ENCODE measurements around the gene CARS1. TPM values are rescaled to one million over a fixed set of nuclear protein-coding genes. Genes with fewer than 3 reads are reported as not detected.

Gene CARS1
- total RNA-seq, 1 experiment from 2014 or later, result 32.0 TPM

DNA sequence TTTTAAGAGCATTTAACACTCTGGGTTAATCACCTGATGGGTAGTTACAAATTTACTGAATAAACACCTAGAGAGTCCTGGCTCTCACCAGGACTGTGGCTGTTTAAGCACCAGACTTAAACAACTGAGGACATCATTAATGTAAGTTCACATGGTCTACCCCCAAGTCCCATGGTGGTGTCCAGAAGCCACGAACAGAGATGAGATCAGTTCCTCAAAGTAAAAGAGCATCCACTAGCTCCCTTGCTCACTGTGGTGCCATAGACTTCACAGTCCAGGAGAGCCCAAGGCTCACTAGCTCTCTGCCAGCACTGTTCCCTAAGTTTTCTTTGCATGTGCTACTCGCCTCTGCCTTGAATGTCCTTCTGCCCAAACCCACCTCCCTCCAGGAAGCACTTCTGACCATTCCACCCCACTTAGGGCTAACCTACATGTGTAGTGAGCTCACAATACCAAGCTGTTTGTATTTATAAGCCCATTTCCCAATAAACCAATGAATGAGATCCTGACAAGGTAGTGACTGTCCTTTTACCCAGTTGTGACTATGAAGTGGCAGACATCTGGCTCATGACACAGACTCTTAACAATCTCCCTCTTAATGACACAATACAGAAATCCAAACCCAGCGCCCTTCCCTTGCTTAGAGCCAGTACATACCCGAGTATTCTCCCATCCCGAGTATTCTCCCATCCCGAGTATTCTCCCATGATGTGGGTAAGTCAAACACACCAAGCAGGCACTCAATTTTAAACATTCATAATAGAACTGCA, 80.7 kb downstream of the CARS1 start:
- H3K27me3 ChIP-seq, result no peaks in the 10 kb centered on the region
- H3K9me3 ChIP-seq (replicated peaks), result no peaks in the 10 kb centered on the region
- DNase-seq, result no peak
- no peak overlapping the region for H3K27ac ChIP-seq
- peaks cover 74% of the 10 kb centered on the region for H3K36me3 ChIP-seq
- H3K4me3 ChIP-seq, result no peak overlapping the region
- H3K4me1 ChIP-seq, result no peaks in the 10 kb centered on the region

DNA sequence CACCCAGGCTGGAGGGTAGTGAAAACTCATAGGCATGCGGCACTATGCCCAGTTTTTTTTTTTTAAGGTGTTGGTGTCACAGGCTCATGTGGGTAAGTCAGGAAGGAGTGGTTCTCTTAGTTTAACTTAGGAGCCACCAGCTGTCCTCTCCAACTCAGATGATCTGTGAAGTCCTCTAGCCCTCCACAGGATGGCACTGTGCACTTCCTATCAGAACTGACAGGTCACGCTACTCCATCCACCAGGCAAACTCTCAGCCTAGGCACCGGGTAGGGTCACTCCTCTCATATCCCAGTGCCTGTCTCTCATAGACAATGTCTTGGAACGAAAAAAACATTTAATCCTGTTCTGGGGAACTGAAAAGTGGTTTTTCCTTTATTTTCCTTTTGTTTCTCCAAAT, 81.6 kb downstream of the CARS1 start:
- Histone ChIP-seq H3K36me3 (peaks cover 80% of the 10 kb centered on the region), H3K27ac (no peak overlapping the region), H3K27me3 (no peaks in the 10 kb centered on the region), H3K9me3 (replicated peaks) (no peaks in the 10 kb centered on the region), H3K4me1 (no peaks in the 10 kb centered on the region), H3K4me3 (no peak overlapping the region)
- peak in 1 of 2 experiments; percentile 54 for DNase-seq

DNA sequence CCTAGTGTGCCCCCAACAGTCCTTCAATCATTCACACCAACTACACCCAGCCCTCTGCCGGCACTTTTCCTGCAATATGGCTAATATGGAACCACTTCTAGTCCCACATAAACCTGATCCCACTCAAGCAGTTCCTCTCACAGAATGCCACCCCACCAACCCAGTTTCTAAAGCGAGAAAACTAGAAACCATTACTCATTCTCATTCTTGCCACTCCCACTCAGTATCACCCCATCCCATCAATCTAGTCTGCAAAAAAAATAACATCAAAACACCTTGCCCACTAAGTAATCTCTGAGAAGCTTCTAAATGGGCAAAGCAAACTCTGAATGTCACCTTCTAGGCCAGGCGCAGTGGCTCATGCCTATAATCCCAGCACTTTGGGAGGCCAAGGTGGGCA, 83.0 kb downstream of the CARS1 start:
- H3K4me3 ChIP-seq, result no peak overlapping the region
- H3K27ac ChIP-seq, result no peak overlapping the region
- H3K36me3 ChIP-seq, result peaks cover 89% of the 10 kb centered on the region
- H3K4me1 ChIP-seq, result no peaks in the 10 kb centered on the region
- no peaks in the 10 kb centered on the region for H3K9me3 ChIP-seq (replicated peaks)
- DNase-seq, result no peak
- no peaks in the 10 kb centered on the region for H3K27me3 ChIP-seq

DNA sequence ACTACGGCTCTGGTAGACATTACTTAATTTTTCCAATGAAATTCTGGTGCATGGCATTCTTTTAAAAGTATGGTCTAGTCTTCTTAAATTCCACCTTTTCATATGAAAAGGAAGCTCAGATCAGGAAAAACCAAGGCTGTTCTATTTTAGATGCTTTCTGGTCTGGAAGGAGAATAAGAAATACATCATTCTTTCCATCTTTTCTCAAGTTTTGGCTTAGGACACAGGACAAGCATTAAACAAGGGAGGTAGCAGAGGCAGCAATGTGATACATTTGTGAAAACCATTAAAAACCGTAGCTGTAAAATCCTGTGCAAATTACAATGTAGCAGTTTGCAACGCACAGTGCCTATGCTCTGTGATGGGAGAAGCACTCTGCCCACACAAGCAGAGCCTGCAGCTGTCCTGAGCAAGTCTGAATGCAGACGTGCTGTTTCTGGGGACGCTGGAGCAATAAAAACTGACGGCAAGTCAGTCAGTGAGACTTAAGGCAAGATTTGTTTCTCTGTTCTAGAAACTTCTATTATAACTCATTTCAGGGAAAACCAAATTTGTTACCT, 88.8 kb downstream of the CARS1 start:
- H3K36me3 ChIP-seq, result peaks cover 94% of the 10 kb centered on the region
- H3K9me3 ChIP-seq (replicated peaks), result no peaks in the 10 kb centered on the region
- no peak overlapping the region for H3K27ac ChIP-seq
- no peaks in the 10 kb centered on the region for H3K27me3 ChIP-seq
- H3K4me1 ChIP-seq, result no peaks in the 10 kb centered on the region
- no peak overlapping the region for H3K4me3 ChIP-seq
- no peak for DNase-seq

DNA sequence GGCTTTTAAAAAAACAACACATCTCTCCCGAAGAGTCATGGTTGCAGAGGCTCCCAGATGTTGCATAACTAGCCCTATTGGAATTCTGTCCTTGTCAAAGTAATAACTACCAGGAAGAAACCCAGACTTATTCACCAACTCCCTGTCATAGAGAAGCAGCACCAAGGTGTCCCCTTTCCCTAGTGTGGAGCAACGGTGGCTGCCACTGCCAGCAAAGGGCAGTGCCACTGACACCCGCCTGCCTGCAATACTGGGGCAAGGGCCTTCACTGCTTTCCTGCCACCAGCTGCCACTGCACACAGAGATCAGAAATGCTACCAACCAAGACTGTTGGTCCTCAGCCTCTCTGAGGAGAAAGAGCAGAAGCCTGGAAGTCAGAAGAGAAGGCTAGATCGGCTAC, 92.4 kb downstream of the CARS1 start:
- H3K27me3 ChIP-seq, result no peaks in the 10 kb centered on the region
- no peak overlapping the region for H3K4me3 ChIP-seq
- no peak for DNase-seq
- no peaks in the 10 kb centered on the region for H3K9me3 ChIP-seq (replicated peaks)
- no peak overlapping the region for H3K27ac ChIP-seq
- no peaks in the 10 kb centered on the region for H3K4me1 ChIP-seq
- peaks cover 90% of the 10 kb centered on the region for H3K36me3 ChIP-seq

DNA sequence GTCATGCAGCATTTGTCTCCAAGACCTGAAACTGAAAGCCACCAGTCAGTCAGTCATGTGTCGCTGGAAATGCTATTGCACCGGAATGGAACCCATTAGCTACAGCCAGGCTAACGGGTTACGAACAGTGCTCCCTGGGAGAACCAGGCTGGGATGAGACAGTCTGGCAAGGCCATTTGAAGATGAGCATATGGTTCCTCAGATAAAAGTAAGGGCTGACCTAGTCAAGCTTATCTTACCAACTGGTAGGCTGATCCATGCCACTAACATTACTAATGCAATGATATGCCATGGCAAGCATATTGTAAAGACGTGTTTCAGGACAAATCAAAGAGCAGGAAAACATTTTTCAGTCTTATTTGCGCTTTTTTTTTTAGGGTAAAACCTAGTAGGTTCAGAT, 93.5 kb downstream of the CARS1 start:
- Histone ChIP-seq H3K36me3 (peaks cover 91% of the 10 kb centered on the region), H3K4me1 (no peaks in the 10 kb centered on the region), H3K27me3 (no peaks in the 10 kb centered on the region), H3K27ac (no peak overlapping the region), H3K4me3 (no peak overlapping the region), H3K9me3 (replicated peaks) (no peaks in the 10 kb centered on the region)
- no peak for DNase-seq

DNA sequence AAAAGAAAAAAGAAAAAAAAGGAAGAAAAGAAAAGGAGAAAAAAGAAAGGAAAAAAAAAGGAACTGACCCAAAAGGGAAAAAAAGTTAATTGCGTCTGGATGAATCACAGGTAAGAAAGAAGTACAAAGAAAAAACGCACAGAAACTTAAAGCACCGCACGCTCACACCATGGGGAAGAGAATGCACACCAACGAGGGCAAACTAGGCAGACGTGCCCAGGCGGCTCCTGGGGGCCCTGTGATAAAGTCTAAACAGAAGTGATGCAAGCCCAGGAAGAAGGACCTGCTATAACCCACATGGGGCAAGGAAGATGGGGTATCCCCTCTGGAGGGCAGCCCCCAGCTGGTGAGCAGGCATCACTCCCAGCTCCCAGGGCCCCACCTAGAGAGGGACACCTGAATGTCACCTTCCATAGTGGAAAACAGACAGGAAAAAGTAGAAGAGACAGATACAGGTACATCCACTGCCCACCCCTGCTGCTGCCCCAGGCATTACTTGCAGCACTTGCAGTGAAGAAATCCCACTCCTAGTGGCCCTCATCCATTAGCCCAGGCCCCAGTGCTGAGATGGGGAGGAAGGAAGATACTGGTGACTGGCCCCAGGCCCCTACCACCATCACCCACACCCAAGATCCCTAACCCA, 94.0 kb downstream of the CARS1 start:
- Histone ChIP-seq H3K4me1 (no peaks in the 10 kb centered on the region), H3K27me3 (no peaks in the 10 kb centered on the region), H3K36me3 (peaks cover 91% of the 10 kb centered on the region), H3K9me3 (replicated peaks) (no peaks in the 10 kb centered on the region), H3K4me3 (no peak overlapping the region), H3K27ac (no peak overlapping the region)
- no peak for DNase-seq

DNA sequence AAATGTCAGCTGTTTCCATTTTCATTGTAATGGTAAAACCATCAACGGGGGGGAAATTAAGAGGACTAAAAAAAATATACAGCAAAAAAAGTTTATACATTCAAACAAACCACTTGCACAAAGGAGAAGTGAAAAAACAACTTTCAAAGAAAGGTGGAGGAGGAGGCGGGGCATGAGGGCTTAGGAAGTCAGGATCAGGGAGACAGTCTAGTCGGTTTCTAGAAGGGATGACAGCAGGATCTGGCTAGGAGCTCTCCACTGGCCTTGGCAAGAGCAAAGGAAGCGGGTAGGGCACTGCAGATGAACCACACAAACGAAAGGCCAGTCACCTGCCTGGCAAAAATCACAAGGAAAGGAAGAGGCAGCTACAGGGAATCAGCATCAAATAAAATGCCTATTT, 96.1 kb downstream of the CARS1 start:
- Histone ChIP-seq H3K4me1 (no peaks in the 10 kb centered on the region), H3K9me3 (replicated peaks) (no peaks in the 10 kb centered on the region), H3K27me3 (no peaks in the 10 kb centered on the region), H3K27ac (no peak overlapping the region), H3K4me3 (no peak overlapping the region), H3K36me3 (peaks cover 90% of the 10 kb centered on the region)
- no peak for DNase-seq

DNA sequence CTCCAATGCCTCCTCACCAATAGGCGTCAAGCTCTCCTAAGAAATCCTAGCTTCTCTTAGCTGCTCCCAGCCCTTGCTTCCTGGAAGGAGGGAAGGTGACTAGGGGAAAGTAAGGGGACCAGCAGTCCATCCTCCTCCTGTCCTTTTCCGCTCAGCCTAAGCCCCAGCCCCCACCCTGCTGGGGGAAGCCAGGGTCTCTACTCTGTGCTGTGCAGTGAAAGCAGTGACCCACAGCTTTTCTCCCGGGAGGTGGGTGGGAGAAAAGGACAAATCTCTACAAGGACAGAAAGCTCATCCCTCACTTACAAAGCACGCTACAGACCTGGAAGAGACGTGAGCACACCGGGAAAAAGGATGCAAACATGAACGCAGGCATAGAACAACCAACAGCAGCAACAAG, 97.1 kb downstream of the CARS1 start:
- Histone ChIP-seq H3K9me3 (replicated peaks) (no peaks in the 10 kb centered on the region), H3K4me1 (no peaks in the 10 kb centered on the region), H3K4me3 (no peak overlapping the region), H3K27me3 (no peaks in the 10 kb centered on the region), H3K36me3 (peaks cover 90% of the 10 kb centered on the region), H3K27ac (no peak overlapping the region)
- no peak for DNase-seq

DNA sequence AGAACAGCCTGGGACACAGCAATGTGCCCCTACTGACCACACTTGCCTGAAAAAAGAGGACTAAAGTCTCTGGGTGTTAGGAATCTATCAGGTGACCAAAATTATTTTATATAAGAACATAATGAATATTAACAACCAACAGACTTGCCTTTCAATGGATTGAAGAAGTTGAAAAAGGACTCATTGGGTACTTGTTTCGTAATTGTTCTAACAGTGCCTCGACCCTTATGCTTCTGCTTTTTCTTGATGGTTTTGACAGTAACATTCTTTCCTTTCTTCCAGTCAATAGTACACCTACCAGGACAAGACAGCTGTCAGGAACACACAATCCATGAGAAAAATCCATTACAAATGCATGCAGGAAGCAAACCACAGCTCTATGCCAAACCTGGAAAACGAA, 99.0 kb downstream of the CARS1 start:
- H3K9me3 ChIP-seq (replicated peaks), result no peaks in the 10 kb centered on the region
- H3K27ac ChIP-seq, result no peak overlapping the region
- DNase-seq, result no peak
- H3K27me3 ChIP-seq, result no peaks in the 10 kb centered on the region
- peaks cover 88% of the 10 kb centered on the region for H3K36me3 ChIP-seq
- H3K4me1 ChIP-seq, result no peaks in the 10 kb centered on the region
- no peak overlapping the region for H3K4me3 ChIP-seq

DNA sequence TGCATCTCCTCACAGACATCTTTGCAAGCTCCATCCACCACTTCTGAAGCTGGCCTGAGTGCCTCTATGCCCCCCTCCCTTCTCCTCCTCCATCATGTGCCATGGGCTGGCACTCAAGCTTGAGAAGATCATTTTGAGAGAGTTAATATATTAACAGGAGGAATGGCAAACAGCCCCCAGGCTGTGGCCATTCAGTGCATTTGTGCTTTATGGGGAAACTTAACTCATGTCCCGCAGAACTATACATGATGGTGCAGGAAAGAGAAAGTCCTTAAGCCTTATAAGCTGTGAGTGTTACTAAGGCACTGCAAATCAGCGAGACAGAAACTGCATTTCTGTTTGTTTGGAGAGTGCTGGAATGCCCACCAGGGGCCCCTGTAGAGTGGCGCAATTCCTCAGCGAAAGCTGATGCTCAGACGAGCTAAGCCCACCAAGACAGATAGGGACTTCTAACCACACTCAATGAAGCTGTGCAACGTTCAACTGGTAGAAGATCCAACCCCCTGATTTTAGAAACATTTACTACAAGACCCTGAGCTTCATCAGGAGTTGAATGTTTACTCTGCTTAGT, 101.2 kb downstream of the CARS1 start:
- H3K9me3 ChIP-seq (replicated peaks), result no peaks in the 10 kb centered on the region
- H3K4me3 ChIP-seq, result no peak overlapping the region
- no peaks in the 10 kb centered on the region for H3K27me3 ChIP-seq
- DNase-seq, result no peak
- no peaks in the 10 kb centered on the region; the same call in 1 of the 2 replicates for H3K4me1 ChIP-seq
- no peak overlapping the region for H3K27ac ChIP-seq
- H3K36me3 ChIP-seq, result peaks cover 95% of the 10 kb centered on the region

DNA sequence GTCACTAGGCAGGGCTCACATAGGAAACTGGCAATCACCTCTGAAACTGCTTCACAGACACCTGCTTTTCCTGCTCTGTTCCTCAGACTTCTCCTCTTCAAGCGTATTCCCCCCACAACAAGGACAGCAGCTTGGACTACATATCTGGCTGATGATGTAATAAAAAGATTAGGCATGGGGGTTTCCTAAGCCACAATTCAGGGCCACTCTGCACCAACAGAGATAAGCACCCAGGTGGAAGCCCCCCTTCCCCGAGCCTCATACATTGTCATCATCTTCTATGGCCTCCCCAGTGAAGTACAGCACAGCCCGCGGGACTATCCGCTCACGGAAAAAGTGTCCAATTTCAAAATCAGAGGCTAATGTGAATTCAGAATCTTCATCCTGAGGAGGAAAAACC, 103.0 kb downstream of the CARS1 start:
- Histone ChIP-seq H3K27ac (no peak overlapping the region), H3K9me3 (replicated peaks) (no peaks in the 10 kb centered on the region), H3K27me3 (no peaks in the 10 kb centered on the region), H3K36me3 (peaks cover 97% of the 10 kb centered on the region), H3K4me3 (no peak overlapping the region), H3K4me1 (no peaks in the 10 kb centered on the region; the same call in 1 of the 2 replicates)
- peak in 1 of 2 experiments; percentile 19 for DNase-seq

DNA sequence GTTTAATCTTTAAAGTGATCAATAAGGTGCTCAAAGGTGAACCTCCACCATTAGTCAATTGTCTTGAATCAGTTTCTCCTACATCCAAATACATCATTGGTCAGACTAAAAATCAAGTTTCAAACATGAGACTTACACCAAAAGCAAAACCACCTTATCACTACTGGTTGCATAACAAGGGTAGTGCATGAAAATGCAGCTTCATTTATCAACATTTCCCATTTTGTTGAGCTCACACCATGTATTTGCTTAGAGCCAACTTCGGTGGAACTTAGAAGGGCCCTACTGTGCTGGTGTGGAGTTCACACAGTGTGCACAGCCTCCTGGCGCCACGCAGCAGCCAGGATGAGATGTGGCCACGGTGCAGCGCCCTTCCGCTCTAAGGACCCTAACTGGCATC, 104.9 kb downstream of the CARS1 start:
- Histone ChIP-seq H3K27ac (no peak overlapping the region), H3K27me3 (no peaks in the 10 kb centered on the region), H3K4me3 (no peak overlapping the region), H3K9me3 (replicated peaks) (no peaks in the 10 kb centered on the region), H3K4me1 (no peaks in the 10 kb centered on the region; the same call in 1 of the 2 replicates), H3K36me3 (peaks cover 96% of the 10 kb centered on the region)
- no peak for DNase-seq

DNA sequence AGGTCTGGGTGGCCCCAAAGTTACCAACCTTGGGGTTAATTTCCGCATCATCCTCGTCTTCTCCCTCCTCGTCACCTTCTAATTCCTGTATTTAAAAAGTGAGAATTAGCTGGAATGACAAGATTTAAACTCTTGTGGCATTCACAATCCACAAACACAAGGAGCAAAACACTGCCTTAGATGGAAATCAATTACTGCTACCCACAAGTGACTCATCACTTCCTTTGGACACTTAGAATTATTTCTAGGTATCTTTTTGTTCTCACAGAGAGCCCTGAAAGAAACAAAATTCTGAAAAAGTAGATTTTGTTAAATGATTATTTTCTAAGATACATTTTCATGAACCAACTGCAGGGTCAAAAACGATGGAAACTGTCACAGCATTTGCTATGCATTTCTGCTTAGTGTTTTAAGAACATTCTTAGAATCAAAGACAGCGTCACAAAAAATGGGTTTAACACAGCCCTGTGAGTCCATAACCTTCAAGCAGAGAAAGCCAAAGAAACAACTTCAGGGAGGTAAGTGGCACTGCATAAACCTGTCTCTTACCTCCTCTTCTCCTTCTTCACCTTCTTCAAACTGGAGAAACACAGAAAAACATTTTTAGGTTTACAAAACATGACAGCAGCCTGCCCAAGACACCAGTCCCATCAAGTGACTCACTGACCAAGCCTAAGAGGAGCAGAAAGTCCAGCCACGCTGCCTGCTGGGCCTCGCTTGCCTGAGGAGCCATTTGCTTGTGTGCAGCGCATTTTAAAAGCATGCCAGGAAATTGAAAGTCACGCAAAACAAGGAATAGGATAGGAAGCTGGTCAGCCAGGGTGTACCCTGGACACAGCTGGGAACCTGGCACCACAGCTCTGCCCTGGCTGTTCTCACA, 105.8 kb downstream of the CARS1 start:
- DNase-seq, result no peak
- H3K4me1 ChIP-seq, result no peaks in the 10 kb centered on the region; the same call in 1 of the 2 replicates
- H3K27ac ChIP-seq, result no peak overlapping the region

More for the DNA sequence above, 105.8 kb downstream of the CARS1 start:
- H3K9me3 ChIP-seq (replicated peaks), result no peaks in the 10 kb centered on the region
- no peaks in the 10 kb centered on the region for H3K27me3 ChIP-seq
- H3K4me3 ChIP-seq, result no peak overlapping the region
- peaks cover 97% of the 10 kb centered on the region for H3K36me3 ChIP-seq

Data from SJCRH30 (cell line).